Lung (tissue), 12 donors: Measurements from ENCODE around the gene PUSL1. TPM values are rescaled to one million over a fixed set of nuclear protein-coding genes. Genes with fewer than 3 reads are reported as not detected.

Experiments
- ATAC-seq: fragments of 200-7000 bp; cut with Tn5 transposase; one replicate; pipeline ENCODE4 v1.9.1; 2020; ENCODE audit warnings: moderate number of reproducible peaks; ENCODE audit not compliant: insufficient read depth, low FRiP score
- DNase-seq, 3 donors: peaks; one replicate each; pipeline ENCODE4 v3.0.0-alpha.2; 2013 to 2017
- H3K27ac ChIP-seq, 2 donors: one replicate each; pipeline ENCODE4 v1.5.1; 2013; ENCODE audit warnings: mild to moderate bottlenecking in 2 of 2, moderate library complexity in 2 of 2, control low read depth in 1 of 2, inconsistent platforms in 1 of 2, low read depth in 1 of 2, low read length in 1 of 2
- H3K27me3 ChIP-seq, 3 donors: one replicate each; pipeline ENCODE4 v1.5.1; 2013; ENCODE audit warnings: low read length in 2 of 3; ENCODE audit not compliant: control insufficient read depth in 3 of 3, insufficient read depth in 3 of 3
- H3K36me3 ChIP-seq, 4 donors: one replicate each; pipeline ENCODE4 v1.5.1; 2013; ENCODE audit warnings: low read length in 4 of 4, mild to moderate bottlenecking in 1 of 4, moderate library complexity in 1 of 4; ENCODE audit not compliant: control insufficient read depth in 4 of 4, insufficient read depth in 4 of 4
- H3K4me1 ChIP-seq, 5 donors: one replicate each; pipeline ENCODE4 v1.5.1; 2013; ENCODE audit warnings: low read length in 5 of 5, mild to moderate bottlenecking in 2 of 5, moderate library complexity in 1 of 5; ENCODE audit not compliant: control insufficient read depth in 5 of 5, insufficient read depth in 5 of 5
- H3K4me3 ChIP-seq: one replicate; pipeline ENCODE4 v1.5.1; 2013; ENCODE audit warnings: mild to moderate bottlenecking, control low read depth, moderate library complexity
- H3K9ac ChIP-seq, 2 donors: one replicate each; pipeline ENCODE4 v1.5.1; 2013; ENCODE audit warnings: low read length in 2 of 2, control low read depth in 1 of 2; ENCODE audit not compliant: insufficient read depth in 1 of 2
- H3K9me3 ChIP-seq, 4 donors: one replicate each; pipeline ENCODE4 v1.5.1; 2013; ENCODE audit warnings: low read length in 3 of 4, mild to moderate bottlenecking in 1 of 4, moderate library complexity in 1 of 4; ENCODE audit not compliant: control insufficient read depth in 4 of 4, insufficient read depth in 3 of 4
- CTCF ChIP-seq: IDR thresholded peaks from 2 replicates; pipeline ENCODE4 v1.5.1; 2012; ENCODE audit warnings: mild to moderate bottlenecking; ENCODE audit errors: control extremely low read depth, extremely low read depth
- WGBS, 2 donors: extraction: QIAGEN DNeasy Blood & Tissue Kit; methylation state at CpG; one replicate each; pipeline ENCODE4 v1.1.7; 2013; 5-methylcytosine and 5-hydroxymethylcytosine counted together
- polyA plus RNA-seq, 2 donors: library from polyadenylated mRNA; stranded (reverse); fragments of 200-250 nt; gene quantifications; one replicate each; pipeline ENCODE4 v1.2.1, GENCODE V29; 2013
- total RNA-seq, 2 donors: library from RNA; depleted of rRNA in 1 of 2; stranded (reverse); fragments of >200 nt in 1 of 2; gene quantifications; one replicate each; pipeline ENCODE4 v1.2.1, GENCODE V29; 2014 to 2021
- donor health status: control.
- donor health status: control.
- donor health status: Bipolar disorder and iron deficiency.
- donor health status: healthy.
- donor health status: DM: yes; HTN: yes; CAD: no.

Gene PUSL1
- total and polyA plus RNA-seq, 4 donors = 11.3 to 23.7 (median 18.6) TPM

- Histone ChIP-seq H3K27ac (no peak overlapping the region), H3K9ac (no peak overlapping the region), H3K4me1 (peaks cover 9 to 34% (median 13%) of the 10 kb centered on the region in 5 donors), H3K36me3 (peaks cover 0 to 49% (median 17%) of the 10 kb centered on the region in 4 donors), H3K9me3 (no peaks in the 10 kb centered on the region), H3K4me3 (no peak overlapping the region), H3K27me3 (no peaks in the 10 kb centered on the region)
- no peak for ATAC-seq
- 89 to 94% methylated on average over 3 of the region's 3 CpGs for WGBS, 2 donors
- no peak for TF ChIP-seq CTCF
- no peak for DNase-seq
Measured at GRCh38 chr1:1310109-1310385, 1.6 kb downstream of the PUSL1 start.

GRCh38 chr1:1310476-1311053, 2.2 kb downstream of the PUSL1 start:
- Histone ChIP-seq H3K9ac (no peak overlapping the region), H3K4me3 (no peak overlapping the region), H3K9me3 (no peaks in the 10 kb centered on the region), H3K4me1 (peaks cover 9 to 28% (median 13%) of the 10 kb centered on the region in 5 donors), H3K36me3 (peaks cover 0 to 53% (median 18%) of the 10 kb centered on the region in 4 donors), H3K27me3 (no peaks in the 10 kb centered on the region), H3K27ac (no peak overlapping the region)
- DNase-seq (no peak), ATAC-seq (no peak)
- no peak for TF ChIP-seq CTCF
- WGBS, 2 donors = 89 to 92% methylated on average over 21 of the region's 21 CpGs

DNA sequence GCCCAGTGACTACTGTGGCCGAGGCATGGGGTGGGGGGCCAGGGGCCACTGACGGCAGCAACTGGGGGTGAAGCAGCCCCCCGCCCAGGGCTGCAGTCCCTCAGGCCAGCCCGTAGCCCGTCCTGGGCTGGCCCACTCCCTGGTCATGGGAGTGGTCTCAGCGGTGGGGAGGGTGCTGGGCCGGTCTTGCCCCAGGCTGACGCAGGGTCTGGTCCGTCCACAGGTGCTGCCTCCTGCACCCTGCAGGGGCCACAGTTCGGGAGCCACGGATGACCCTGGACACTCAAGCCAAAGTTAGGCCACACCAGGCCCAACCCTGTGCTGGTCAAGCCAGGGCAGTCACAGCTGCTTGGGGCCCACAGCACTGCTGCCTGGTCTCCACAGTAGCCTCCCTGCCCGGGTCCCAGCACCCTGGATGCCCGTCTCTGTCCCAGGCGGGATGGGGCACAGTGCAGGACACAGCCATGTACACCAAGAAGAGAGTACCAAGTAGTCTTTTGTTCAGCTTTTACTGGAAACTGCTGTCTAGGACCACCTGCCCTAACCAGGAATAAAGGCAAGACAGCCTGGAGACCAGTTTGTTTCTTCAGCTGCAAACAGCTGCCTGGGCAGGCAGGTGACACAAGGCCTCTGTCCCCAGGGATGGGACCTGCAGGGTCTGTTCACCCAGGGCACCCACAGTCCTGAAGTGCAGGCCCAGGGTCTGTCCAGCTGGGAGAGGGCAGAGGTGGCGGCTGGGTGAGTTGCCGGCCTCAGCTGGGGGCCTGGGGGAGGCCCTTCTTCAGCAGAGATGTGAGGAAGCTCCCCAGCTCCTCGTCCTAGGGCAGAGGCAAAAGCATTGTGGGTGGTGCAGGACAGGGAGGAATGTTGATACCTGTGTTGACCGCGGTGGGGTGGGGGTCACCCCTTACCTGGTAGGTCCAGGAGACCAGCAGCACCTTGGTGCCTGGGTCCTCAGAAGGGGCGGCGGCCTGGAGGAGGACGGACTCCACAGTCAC, 3.0 kb downstream of the PUSL1 start:
- H3K9ac ChIP-seq = no peak overlapping the region
- no peaks in the 10 kb centered on the region for H3K9me3 ChIP-seq
- no peak overlapping the region for H3K27ac ChIP-seq
- peaks cover under 1 to 20% (median 8%) of the 10 kb centered on the region in 5 donors for H3K4me1 ChIP-seq
- no peak for TF ChIP-seq CTCF
- WGBS, 2 donors = 91 to 92% methylated on average over 17 to 22 of the region's 22 CpGs
- H3K27me3 ChIP-seq = no peaks in the 10 kb centered on the region
- H3K4me3 ChIP-seq = no peak overlapping the region
- peaks cover 0 to 56% (median 21%) of the 10 kb centered on the region in 4 donors for H3K36me3 ChIP-seq
- DNase-seq (no peak), ATAC-seq (no peak)
